ENCODE results near the gene TNFSF11.

Gene TNFSF11

GRCh38 chr13:42650506-42650905 lies 76.6 kb downstream of the TNFSF11 start:
- DNase-seq, result no peak
- intact Hi-C loops (cut with DNase I), result no loop called here

- DNase-seq, result no peak
- intact Hi-C loops (cut with DNase I), result no loop called here
Observed at GRCh38 chr13:42651936-42652641, 78.1 kb downstream of the TNFSF11 start.

GRCh38 chr13:42652642-42653415 lies 78.9 kb downstream of the TNFSF11 start:
- DNase-seq, result no peak
- intact Hi-C loops (cut with DNase I), result no loop called here

- intact Hi-C loops (cut with DNase I), result no loop called here
- DNase-seq, result no peak
Observed at GRCh38 chr13:42653679-42654078, 79.7 kb downstream of the TNFSF11 start.

- intact Hi-C loops (cut with DNase I), result no loop called here
- DNase-seq, result no peak
Observed at GRCh38 chr13:42654212-42654611, 80.3 kb downstream of the TNFSF11 start.

- intact Hi-C loops (cut with DNase I), result no loop called here
- no peak for DNase-seq
Observed at GRCh38 chr13:42654722-42655121, 80.8 kb downstream of the TNFSF11 start.

GRCh38 chr13:42656161-42656560 lies 82.2 kb downstream of the TNFSF11 start:
- no peak for DNase-seq
- intact Hi-C loops (cut with DNase I), result no loop called here

GRCh38 chr13:42656958-42657357 lies 83.0 kb downstream of the TNFSF11 start:
- DNase-seq, result no peak
- intact Hi-C loops (cut with DNase I), result no loop called here
